Stimulated activated CD8-positive, alpha-beta memory T cell treated with anti-CD3 and anti-CD28 coated beads, Interleukin-15, amount 100 ng/mL, for 48 hours (primary cell): ENCODE results near the gene HS6ST2.

ENCODE experiments used
- DNase-seq, 2 donors: peaks; one replicate each; pipeline ENCODE4 v3.0.0-alpha.2; 2020; ENCODE audit warnings: low read depth in 2 of 2

Gene HS6ST2

GRCh38 chrX:132615391-132616131 lies 342.9 kb downstream of the HS6ST2 start:
- peak; percentile 8 to 16 for DNase-seq

DNA sequence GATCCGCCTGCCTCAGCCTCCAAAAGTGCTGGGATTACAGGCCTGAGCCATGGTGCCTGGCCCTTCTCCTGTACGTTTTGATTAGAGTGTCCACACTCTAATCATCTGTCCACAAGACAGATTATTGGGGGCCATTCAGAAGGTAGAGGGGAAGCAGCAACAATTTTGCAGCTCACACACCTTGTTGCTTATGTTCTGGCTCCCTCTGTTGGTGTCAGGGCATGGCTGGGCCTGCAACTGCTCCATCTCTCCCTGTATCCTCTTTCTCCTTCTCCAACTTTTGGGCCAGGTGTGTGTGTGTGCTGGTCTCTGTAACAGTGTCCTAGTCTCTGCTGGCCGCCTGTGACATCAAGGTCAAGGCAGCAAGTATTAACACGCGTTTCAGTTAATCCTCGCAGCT lies 344.1 kb downstream of the HS6ST2 start:
- no peak for DNase-seq

DNA sequence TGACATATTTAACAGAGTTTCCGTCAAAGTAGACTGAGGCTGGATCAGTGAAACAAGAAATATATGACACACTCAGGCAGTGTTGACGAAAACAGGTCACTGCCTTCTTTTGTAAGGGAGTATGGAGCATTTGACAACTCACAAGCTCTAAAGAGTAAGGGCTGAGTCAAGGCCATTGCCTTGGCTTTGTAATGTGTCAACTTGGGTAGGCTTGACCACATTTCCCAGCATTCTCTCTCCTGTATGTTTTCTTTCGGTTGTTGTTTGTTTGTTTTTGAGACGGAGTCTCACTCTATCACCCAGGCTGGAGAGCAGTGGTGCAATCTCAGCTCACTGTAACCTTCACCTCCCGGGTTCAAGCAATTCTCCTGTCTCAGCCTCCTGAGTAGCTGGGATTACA lies 344.6 kb downstream of the HS6ST2 start:
- DNase-seq = no peak

DNA sequence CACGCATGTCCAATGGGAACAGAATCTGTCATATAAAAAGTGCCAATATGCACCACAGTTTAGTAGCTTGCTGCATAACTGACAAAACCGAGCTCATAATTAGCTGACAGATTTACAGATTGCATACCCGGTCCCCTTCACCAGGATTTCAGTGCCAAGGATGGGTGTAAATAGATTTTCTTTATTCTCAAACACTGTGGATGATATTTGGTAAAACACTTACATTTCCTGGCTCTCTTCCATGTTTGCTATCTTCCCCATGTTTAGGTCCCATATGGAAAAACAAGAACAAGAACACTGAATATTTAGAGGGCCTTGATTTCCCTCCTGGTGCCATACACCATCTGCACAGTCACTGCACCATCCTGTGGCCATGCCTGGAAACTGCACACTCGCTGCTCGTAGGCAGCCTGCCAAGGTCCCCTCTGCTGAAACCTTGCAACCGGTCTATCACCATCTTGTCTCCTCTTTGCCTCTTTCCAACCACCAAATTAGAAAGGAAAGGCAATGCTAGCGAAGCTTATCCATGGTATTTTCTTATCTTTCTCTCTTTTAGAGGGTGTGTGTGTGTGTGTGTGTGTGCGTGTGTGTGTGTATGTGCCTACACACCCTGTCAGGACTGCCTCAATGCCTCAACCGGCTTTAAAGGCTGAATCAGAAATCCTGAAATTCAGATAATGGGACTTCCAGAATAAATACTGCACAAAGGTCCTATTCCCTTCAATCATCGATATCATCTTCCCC lies 345.4 kb downstream of the HS6ST2 start:
- DNase-seq = peak in 1 of 2 donors; percentile 5

DNA sequence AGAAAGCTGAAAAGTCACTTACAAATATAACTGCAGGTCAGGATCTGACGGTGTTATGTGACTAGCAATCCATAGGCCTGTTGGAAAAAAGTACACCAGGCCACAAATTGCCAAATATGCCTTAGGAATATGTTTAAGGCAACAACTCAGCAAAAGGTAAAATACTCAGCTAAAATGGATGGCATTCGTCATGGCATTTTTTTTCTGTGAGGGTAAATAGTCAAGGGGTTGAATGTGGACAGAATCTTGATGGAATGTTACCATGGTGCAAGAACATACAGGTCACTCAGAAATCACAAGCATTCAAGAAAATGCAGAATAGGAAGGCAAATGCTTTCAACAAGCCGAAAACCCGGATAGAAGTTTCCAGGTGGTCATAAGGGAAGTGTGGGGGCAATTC lies 347.9 kb downstream of the HS6ST2 start:
- DNase-seq = no peak

GRCh38 chrX:132609362-132609848 lies 349.0 kb downstream of the HS6ST2 start:
- DNase-seq = no peak

DNA sequence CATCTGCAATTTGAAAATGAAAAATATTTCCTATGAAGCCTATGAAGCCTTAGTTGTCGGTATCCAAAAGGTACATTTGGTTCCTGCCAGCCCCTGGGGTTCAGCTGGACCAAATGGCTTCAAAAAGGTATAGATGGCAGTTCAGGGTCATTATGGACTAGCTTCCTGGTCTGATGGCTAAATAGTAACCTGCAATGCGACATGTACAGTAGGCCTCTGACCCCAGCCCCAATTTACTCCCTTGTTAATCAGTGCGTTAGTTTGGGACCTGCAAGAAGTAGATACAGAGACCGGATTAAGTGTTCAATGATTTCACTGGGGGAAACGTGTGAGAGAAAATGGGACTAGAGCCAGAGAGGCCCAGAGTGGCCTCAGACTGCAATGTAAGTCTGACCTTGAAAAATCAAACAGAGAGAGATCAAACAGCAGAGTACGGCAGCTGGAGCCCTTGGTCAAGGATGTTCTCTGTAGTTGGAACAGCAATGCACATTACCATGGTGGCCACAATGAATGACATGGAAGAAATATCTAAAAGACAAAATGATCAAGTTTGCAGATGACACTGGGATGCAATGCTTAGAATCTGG lies 354.6 kb downstream of the HS6ST2 start:
- DNase-seq = no peak

DNA sequence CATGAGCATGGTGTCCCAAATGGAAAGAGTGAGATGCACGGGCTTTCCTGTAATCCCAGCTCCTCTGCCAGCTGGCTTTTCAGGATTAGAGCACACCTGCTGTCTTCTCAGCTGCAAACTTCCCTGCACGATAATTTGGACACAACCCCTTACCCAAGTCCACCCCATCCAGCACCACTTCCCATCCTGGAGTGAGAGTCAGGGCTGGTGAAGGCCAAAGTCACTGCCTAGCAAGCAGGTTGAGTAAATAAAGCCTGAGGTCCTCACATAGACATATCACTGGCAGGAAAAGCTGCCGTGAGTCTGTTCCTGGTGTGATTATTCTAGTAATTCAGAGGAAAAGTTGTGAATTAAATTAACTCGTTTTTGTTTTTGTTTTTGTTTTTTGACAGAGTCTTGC lies 355.7 kb downstream of the HS6ST2 start:
- no peak for DNase-seq

- no peak for DNase-seq
Measured at GRCh38 chrX:132594999-132595398, 363.4 kb downstream of the HS6ST2 start.

DNA sequence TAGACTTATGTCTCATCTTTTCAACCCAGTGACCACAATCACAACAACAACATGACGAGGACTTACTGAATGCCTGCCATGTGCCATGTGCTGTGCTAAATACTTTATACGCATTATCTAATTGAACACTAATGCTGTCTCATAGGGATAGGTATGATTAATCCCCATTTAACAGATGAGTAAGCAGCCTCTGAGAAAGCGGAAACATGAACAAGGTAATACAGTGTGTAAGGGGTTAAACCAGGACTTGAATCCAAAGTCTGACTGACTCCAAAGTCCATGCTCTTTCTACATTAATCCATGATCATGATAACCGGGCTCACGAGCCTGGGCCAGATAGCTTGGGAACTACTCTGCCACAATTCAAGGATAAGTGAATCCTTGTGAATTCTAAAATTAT lies 364.3 kb downstream of the HS6ST2 start:
- DNase-seq = no peak

DNA sequence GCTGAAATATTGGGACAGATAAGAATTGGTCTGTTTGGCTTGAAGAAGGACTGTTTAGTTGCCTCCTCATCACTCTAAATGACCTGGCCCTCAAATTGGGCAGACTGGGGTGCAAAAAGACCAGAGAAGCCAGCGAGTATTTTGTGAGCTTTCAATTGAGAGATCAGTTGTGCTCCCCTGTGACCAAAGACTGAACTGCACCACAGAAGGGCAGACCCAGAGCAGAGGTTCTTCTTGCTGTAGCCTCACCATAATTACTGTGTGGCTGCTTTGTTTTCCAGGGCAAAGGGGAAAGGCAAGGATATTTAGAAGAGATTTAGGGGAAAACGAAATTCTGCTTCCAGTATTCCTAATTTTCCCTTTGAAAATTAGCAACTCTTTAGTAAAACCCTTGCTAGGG lies 365.5 kb downstream of the HS6ST2 start:
- DNase-seq = no peak

- DNase-seq = no peak
Measured at GRCh38 chrX:132591719-132592275, 366.6 kb downstream of the HS6ST2 start.

GRCh38 chrX:132590350-132591026 lies 367.9 kb downstream of the HS6ST2 start:
- DNase-seq = no peak

DNA sequence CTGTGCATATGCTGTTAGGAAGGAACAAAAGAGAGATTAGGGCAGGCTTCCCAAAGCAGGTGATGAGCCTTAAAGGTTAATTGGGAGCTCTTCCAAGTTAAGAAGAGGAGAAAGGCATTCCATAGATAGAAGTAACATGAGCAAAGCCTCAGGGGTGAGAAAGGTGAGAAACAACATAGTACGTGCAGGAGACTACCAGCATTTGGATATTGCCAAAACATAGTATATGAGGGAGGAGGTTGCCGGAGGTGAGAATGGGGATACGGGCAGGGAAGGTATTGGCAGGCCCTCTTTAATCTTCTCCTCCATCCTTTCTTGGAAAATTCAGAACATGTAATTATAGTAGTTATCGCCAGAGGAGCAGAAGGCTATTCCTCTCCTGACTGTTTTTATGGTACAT lies 373.5 kb downstream of the HS6ST2 start:
- DNase-seq = no peak

GRCh38 chrX:132576939-132577338 lies 381.5 kb downstream of the HS6ST2 start:
- DNase-seq = no peak
